ENCODE results near the gene GTF3C2. TPM values are rescaled to one million over a fixed set of nuclear protein-coding genes. Genes with fewer than 3 reads are reported as not detected.

Gene GTF3C2
- total and polyA plus RNA-seq, 10 of the 15 experiments (the other 5 are each of a cell fraction or from before 2014, with no cell fraction given): 45.9 to 105 (median 80.3) TPM

DNA sequence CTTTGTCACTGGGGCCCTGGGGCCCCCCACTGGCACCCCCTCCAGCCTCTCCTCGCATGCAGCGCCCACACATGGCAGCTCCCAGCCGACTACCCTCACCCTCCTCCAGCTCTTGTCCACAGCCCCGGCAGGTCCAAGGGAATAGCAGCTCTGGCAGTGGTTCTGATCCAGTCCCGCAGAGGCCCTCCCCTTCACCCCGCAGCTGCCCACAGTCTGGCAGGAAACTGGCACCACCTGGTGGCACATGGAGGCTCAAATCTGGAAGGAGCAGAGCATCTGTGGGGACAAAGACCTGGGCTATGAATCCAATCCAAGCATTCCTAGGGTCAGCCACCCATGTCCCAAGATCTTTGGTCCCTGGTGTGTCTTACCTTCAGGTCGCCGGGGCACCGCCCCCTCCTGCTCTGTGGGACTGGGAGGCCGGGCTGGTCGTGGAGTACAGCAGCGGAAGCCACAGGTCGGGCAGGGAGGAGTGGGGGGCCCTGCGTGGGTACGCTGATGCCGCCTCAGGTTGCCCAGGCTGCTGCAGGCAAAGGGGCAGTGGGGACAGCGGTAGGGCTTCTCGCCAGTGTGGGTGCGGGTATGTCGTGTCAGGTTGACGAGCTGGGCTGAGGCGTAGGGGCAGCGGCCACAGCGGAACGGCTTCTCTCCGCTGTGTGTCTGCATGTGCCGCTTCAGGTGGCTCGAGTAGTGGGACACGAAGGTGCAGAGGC is 21.7 kb upstream of the GTF3C2 start (continued):
- TF ChIP-seq, protein P1, sequence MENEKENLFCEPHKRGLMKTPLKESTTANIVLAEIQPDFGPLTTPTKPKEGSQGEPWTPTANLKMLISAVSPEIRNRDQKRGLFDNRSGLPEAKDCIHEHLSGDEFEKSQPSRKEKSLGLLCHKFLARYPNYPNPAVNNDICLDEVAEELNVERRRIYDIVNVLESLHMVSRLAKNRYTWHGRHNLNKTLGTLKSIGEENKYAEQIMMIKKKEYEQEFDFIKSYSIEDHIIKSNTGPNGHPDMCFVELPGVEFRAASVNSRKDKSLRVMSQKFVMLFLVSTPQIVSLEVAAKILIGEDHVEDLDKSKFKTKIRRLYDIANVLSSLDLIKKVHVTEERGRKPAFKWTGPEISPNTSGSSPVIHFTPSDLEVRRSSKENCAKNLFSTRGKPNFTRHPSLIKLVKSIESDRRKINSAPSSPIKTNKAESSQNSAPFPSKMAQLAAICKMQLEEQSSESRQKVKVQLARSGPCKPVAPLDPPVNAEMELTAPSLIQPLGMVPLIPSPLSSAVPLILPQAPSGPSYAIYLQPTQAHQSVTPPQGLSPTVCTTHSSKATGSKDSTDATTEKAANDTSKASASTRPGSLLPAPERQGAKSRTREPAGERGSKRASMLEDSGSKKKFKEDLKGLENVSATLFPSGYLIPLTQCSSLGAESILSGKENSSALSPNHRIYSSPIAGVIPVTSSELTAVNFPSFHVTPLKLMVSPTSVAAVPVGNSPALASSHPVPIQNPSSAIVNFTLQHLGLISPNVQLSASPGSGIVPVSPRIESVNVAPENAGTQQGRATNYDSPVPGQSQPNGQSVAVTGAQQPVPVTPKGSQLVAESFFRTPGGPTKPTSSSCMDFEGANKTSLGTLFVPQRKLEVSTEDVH (IDR thresholded peaks at IDR 0.05; ENCODE audit: low read depth, partially characterized antibody): no peak
- TF ChIP-seq ZNF207 (IDR thresholded peaks at IDR 0.05; ENCODE audit: borderline replicate concordance) (no peak), BCL11A (IDR thresholded peaks at IDR 0.05; ENCODE audit: low read depth, low read length) (no peak), ASH2L (IDR thresholded peaks at IDR 0.05; ENCODE audit: borderline replicate concordance, low read depth) (no peak), SP1 (IDR thresholded peaks at IDR 0.05; ENCODE audit: low read depth, low read length) (no peak), FOS (IDR thresholded peaks at IDR 0.05; ENCODE audit: borderline replicate concordance, extremely low read depth, insufficient read length) (no peak), PML (IDR thresholded peaks at IDR 0.05; ENCODE audit: low read length) (no peak), NR2F1 (conservative IDR thresholded peaks at IDR 0.05) (no peak), MTA2 (IDR thresholded peaks at IDR 0.05; ENCODE audit: low read depth) (no peak), MYC (IDR thresholded peaks at IDR 0.05; ENCODE audit: insufficient read depth, insufficient read length, insufficient replicate concordance, low read length, severe bottlenecking) (no peak)
- TF ChIP-seq, protein P2, sequence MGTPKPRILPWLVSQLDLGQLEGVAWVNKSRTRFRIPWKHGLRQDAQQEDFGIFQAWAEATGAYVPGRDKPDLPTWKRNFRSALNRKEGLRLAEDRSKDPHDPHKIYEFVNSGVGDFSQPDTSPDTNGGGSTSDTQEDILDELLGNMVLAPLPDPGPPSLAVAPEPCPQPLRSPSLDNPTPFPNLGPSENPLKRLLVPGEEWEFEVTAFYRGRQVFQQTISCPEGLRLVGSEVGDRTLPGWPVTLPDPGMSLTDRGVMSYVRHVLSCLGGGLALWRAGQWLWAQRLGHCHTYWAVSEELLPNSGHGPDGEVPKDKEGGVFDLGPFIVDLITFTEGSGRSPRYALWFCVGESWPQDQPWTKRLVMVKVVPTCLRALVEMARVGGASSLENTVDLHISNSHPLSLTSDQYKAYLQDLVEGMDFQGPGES (IDR thresholded peaks at IDR 0.05): no peak
- TF ChIP-seq, protein P3, sequence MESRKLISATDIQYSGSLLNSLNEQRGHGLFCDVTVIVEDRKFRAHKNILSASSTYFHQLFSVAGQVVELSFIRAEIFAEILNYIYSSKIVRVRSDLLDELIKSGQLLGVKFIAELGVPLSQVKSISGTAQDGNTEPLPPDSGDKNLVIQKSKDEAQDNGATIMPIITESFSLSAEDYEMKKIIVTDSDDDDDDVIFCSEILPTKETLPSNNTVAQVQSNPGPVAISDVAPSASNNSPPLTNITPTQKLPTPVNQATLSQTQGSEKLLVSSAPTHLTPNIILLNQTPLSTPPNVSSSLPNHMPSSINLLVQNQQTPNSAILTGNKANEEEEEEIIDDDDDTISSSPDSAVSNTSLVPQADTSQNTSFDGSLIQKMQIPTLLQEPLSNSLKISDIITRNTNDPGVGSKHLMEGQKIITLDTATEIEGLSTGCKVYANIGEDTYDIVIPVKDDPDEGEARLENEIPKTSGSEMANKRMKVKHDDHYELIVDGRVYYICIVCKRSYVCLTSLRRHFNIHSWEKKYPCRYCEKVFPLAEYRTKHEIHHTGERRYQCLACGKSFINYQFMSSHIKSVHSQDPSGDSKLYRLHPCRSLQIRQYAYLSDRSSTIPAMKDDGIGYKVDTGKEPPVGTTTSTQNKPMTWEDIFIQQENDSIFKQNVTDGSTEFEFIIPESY (IDR thresholded peaks at IDR 0.05): no peak
- TF ChIP-seq, protein P4, sequence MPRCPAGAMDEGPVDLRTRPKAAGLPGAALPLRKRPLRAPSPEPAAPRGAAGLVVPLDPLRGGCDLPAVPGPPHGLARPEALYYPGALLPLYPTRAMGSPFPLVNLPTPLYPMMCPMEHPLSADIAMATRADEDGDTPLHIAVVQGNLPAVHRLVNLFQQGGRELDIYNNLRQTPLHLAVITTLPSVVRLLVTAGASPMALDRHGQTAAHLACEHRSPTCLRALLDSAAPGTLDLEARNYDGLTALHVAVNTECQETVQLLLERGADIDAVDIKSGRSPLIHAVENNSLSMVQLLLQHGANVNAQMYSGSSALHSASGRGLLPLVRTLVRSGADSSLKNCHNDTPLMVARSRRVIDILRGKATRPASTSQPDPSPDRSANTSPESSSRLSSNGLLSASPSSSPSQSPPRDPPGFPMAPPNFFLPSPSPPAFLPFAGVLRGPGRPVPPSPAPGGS (IDR thresholded peaks at IDR 0.05; ENCODE audit: borderline replicate concordance, insufficient read depth, low read depth, low read length, poor library complexity, severe bottlenecking): peak; percentile 39

All from GM12878 (cell line).